H9 (cell line): ENCODE results near the gene ETFA. TPM values are rescaled to one million over a fixed set of nuclear protein-coding genes. Genes with fewer than 3 reads are reported as not detected.

Experiments
- DNase-seq: peaks from one replicate; pipeline ENCODE4 v3.0.0-alpha.2; 2017
- H2AFZ ChIP-seq: one replicate; pipeline ENCODE4 v1.6.1; 2013; ENCODE audit warnings: mild to moderate bottlenecking, low read length, control low read depth, moderate library complexity
- H2AK5ac ChIP-seq: 2 replicates; pipeline ENCODE4 v1.6.1; 2013; ENCODE audit warnings: low read length, control low read depth, mixed read lengths; ENCODE audit not compliant: insufficient read length
- H2BK120ac ChIP-seq: one replicate; pipeline ENCODE4 v1.6.1; 2013; ENCODE audit warnings: low read depth, mild to moderate bottlenecking, low read length, control low read depth, inconsistent platforms; ENCODE audit not compliant: poor library complexity, severe bottlenecking
- H2BK12ac ChIP-seq: 2 replicates; pipeline ENCODE4 v1.6.1; 2013; ENCODE audit warnings: low read length, control low read depth, mixed read lengths, low read depth; ENCODE audit not compliant: insufficient read length
- H2BK15ac ChIP-seq: 2 replicates; pipeline ENCODE4 v1.6.1; 2013; ENCODE audit warnings: low read depth, low read length, control low read depth
- H2BK20ac ChIP-seq: one replicate; pipeline ENCODE4 v1.6.1; 2013; ENCODE audit warnings: low read depth, mild to moderate bottlenecking, low read length, control low read depth, inconsistent platforms; ENCODE audit not compliant: poor library complexity, severe bottlenecking
- H2BK5ac ChIP-seq: 2 replicates; pipeline ENCODE4 v1.6.1; 2013; ENCODE audit warnings: low read length, control low read depth, mixed read lengths; ENCODE audit not compliant: insufficient read length
- H3K14ac ChIP-seq: 2 replicates; pipeline ENCODE4 v1.6.1; 2013; ENCODE audit warnings: low read length, control low read depth; ENCODE audit not compliant: insufficient read depth
- H3K18ac ChIP-seq: 2 replicates; pipeline ENCODE4 v1.6.1; 2013; ENCODE audit warnings: low read depth, mild to moderate bottlenecking, mixed read lengths, low read length, control low read depth; ENCODE audit not compliant: insufficient read length
- H3K23ac ChIP-seq: 2 replicates; pipeline ENCODE4 v1.6.1; 2013; ENCODE audit warnings: low read length, control low read depth, mixed read lengths, low read depth; ENCODE audit not compliant: insufficient read length
- H3K23me2 ChIP-seq: 2 replicates; pipeline ENCODE4 v1.6.1; 2013; ENCODE audit warnings: low read depth, mild to moderate bottlenecking, mixed read lengths, low read length, control low read depth; ENCODE audit not compliant: insufficient read length, poor library complexity, severe bottlenecking
- H3K27ac ChIP-seq: 2 replicates; pipeline ENCODE4 v1.5.1; 2013; ENCODE audit warnings: low read length, control low read depth, mixed read lengths, low read depth; ENCODE audit not compliant: insufficient read length
- H3K27me3 ChIP-seq: 2 replicates; pipeline ENCODE4 v1.6.1; 2013; ENCODE audit warnings: low read length, control low read depth, inconsistent platforms; ENCODE audit not compliant: insufficient read depth
- H3K4ac ChIP-seq: 2 replicates; pipeline ENCODE4 v1.6.1; 2013; ENCODE audit warnings: low read depth, mild to moderate bottlenecking, control low read depth, inconsistent platforms, low read length, moderate library complexity
- H3K4me1 ChIP-seq: 2 replicates; pipeline ENCODE4 v1.6.1; 2013; ENCODE audit warnings: low read length, control low read depth, inconsistent platforms; ENCODE audit not compliant: insufficient read depth
- H3K4me2 ChIP-seq: 2 replicates; pipeline ENCODE4 v1.6.1; 2013; ENCODE audit warnings: low read length, control low read depth, mixed read lengths; ENCODE audit not compliant: insufficient read length, insufficient read depth
- H3K56ac ChIP-seq: 2 replicates; pipeline ENCODE4 v1.6.1; 2013; ENCODE audit warnings: low read depth, mild to moderate bottlenecking, mixed read lengths, low read length, control low read depth; ENCODE audit not compliant: insufficient read length
- H3K79me1 ChIP-seq: 2 replicates; pipeline ENCODE4 v1.6.1; 2013; ENCODE audit warnings: low read depth, mild to moderate bottlenecking, moderate library complexity, low read length, control low read depth, inconsistent platforms; ENCODE audit not compliant: insufficient read depth, poor library complexity, severe bottlenecking
- H3K79me2 ChIP-seq: 2 replicates; pipeline ENCODE4 v1.6.1; 2013; ENCODE audit warnings: low read length, control low read depth, inconsistent platforms; ENCODE audit not compliant: insufficient read depth
- H3K9ac ChIP-seq: 2 replicates; pipeline ENCODE4 v1.6.1; 2013; ENCODE audit warnings: low read length, control low read depth, mixed read lengths; ENCODE audit not compliant: insufficient read length; ENCODE audit errors: extremely low read depth
- H3K9me3 ChIP-seq: one replicate; pipeline ENCODE4 v1.6.1; 2013; ENCODE audit warnings: low read depth, low read length, inconsistent platforms; ENCODE audit not compliant: control insufficient read depth
- H3T11ph ChIP-seq: one replicate; pipeline ENCODE4 v1.6.1; 2013; ENCODE audit warnings: mild to moderate bottlenecking, low read length, control low read depth, inconsistent platforms
- H4K20me1 ChIP-seq: one replicate; pipeline ENCODE4 v1.6.1; 2013; ENCODE audit not compliant: control insufficient read depth, insufficient read length, insufficient read depth
- H4K5ac ChIP-seq: 2 replicates; pipeline ENCODE4 v1.6.1; 2013; ENCODE audit warnings: low read depth, mild to moderate bottlenecking, mixed read lengths, low read length, control low read depth; ENCODE audit not compliant: insufficient read length
- H4K8ac ChIP-seq: replicated peaks from 2 replicates; pipeline ENCODE4 v1.6.1; 2013; ENCODE audit warnings: low read length, control low read depth, mixed read lengths, low read depth; ENCODE audit not compliant: insufficient read length
- H4K91ac ChIP-seq: 2 replicates; pipeline ENCODE4 v1.6.1; 2013; ENCODE audit warnings: low read depth, mild to moderate bottlenecking, moderate library complexity, mixed read lengths, low read length, control low read depth; ENCODE audit not compliant: insufficient read length
- H3K27ac Mint-ChIP-seq, 3 experiments: 2 replicates in 2 of 3; 3 replicates in 1 of 3; pipeline ENCODE4 v1.8.0; 2020 to 2021; ENCODE audit warnings: mixed read lengths in 3 of 3, mild to moderate bottlenecking in 1 of 3, moderate library complexity in 1 of 3
- H3K27me3 Mint-ChIP-seq: 2 replicates; pipeline ENCODE4 v1.8.0; 2021; ENCODE audit warnings: low read depth, mild to moderate bottlenecking, moderate library complexity, mixed read lengths
- H3K36me3 Mint-ChIP-seq, 3 experiments: 2 replicates in 2 of 3; 3 replicates in 1 of 3; pipeline ENCODE4 v1.8.0; 2020 to 2021; ENCODE audit warnings: low read depth in 3 of 3, mixed read lengths in 3 of 3; ENCODE audit not compliant: insufficient read depth in 1 of 3
- H3K4me1 Mint-ChIP-seq, 2 experiments: 2 replicates each; pipeline ENCODE4 v1.8.0; 2020; ENCODE audit warnings: mixed read lengths in 2 of 2
- H3K4me3 Mint-ChIP-seq, 2 experiments: 2 replicates in 1 of 2; 3 replicates in 1 of 2; pipeline ENCODE4 v1.8.0; 2020 to 2021; ENCODE audit warnings: mild to moderate bottlenecking in 2 of 2, mixed read lengths in 2 of 2, moderate library complexity in 1 of 2
- H3K9me3 Mint-ChIP-seq, 2 experiments: 2 replicates in 1 of 2; 3 replicates in 1 of 2; pipeline ENCODE4 v1.8.0; 2020; ENCODE audit warnings: mild to moderate bottlenecking in 2 of 2, mixed read lengths in 2 of 2, moderate library complexity in 1 of 2
- CTCF ChIP-seq: fragments of 200-600 bp; sonication (generic); conservative IDR thresholded peaks from 3 replicates; pipeline ENCODE4 v1.8.0; 2021; ENCODE audit warnings: antibody characterized with exemption, mild to moderate bottlenecking
- WGBS: extraction: QIAGEN DNeasy Blood & Tissue Kit; methylation state at CpG from one replicate; pipeline ENCODE4 v1.1.7; 2013; ENCODE audit warnings: missing lambda C conversion rate, low lambda C conversion rate, mixed read lengths; ENCODE audit not compliant: insufficient read length; ENCODE audit errors: extremely low coverage; 5-methylcytosine and 5-hydroxymethylcytosine counted together
- total RNA-seq: library from RNA; stranded (reverse); gene quantifications from 2 replicates; pipeline ENCODE4 v1.2.1, GENCODE V29; 2021

ETFA gene
- total RNA-seq, 1 experiment from 2014 or later: 109 TPM

DNA sequence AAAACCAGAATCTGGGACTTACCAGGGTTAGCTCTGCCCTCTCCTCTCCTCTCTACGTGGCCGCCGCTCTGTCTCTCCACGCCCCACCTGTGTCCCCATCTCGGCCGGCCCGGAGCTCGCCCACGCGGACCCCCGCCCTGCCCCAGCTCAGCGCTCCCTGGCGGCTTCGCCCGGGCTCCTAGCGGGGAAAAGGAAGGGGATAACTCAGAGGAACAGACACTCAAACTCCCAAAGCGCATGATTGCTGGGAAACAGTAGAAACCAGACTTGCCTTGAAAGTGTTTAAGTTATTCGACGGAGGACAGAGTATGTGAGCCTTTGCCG, 30.8 kb upstream of the ETFA start:
- Histone ChIP-seq H3T11ph (no peak overlapping the region), H3K79me2 (no peaks in the 10 kb centered on the region), H2BK12ac (no peak overlapping the region), H3K9ac (no peak overlapping the region), H3K56ac (no peak overlapping the region), H2BK20ac (no peak overlapping the region), H4K91ac (no peak overlapping the region), H2BK5ac (no peak overlapping the region), H3K4me2 (peak overlapping the region; percentile 51), H4K8ac (no peak overlapping the region), H3K27ac (no peak overlapping the region), H3K23ac (no peak overlapping the region), H3K9me3 (no peaks in the 10 kb centered on the region), H2AK5ac (no peak overlapping the region), H3K23me2 (peaks cover 7% of the 10 kb centered on the region), H3K4ac (no peak overlapping the region), H2BK15ac (no peak overlapping the region), H3K4me1 (peaks cover 3% of the 10 kb centered on the region; the same call in 1 of the 2 replicates), H4K5ac (no peak overlapping the region), H3K18ac (no peak overlapping the region), H3K79me1 (no peaks in the 10 kb centered on the region), H2BK120ac (no peak overlapping the region), H4K20me1 (no peaks in the 10 kb centered on the region), H3K27me3 (peaks cover 79% of the 10 kb centered on the region), H2AFZ (no peak overlapping the region), H3K14ac (no peak overlapping the region)
- Mint-ChIP-seq H3K27me3 (peaks cover 97% of the 10 kb centered on the region), H3K4me3 (peak overlapping the region; percentile 29 to 78), H3K4me1 (peaks cover 20 to 47% of the 10 kb centered on the region in 2 experiments), H3K9me3 (peaks cover 6 to 15% of the 10 kb centered on the region in 2 experiments; a peak in 4 of 5 replicates), H3K36me3 (peaks cover 0 to 2% (median 0%) of the 10 kb centered on the region in 3 experiments; a peak in 1 of 7 replicates), H3K27ac (no peak overlapping the region)
- WGBS: no CpG with 5 or more reads among the region's 20 CpGs
- no peak for TF ChIP-seq CTCF
- peak; percentile 43 for DNase-seq
